ENCODE results near the gene BPIFB6.

Gene BPIFB6

DNA sequence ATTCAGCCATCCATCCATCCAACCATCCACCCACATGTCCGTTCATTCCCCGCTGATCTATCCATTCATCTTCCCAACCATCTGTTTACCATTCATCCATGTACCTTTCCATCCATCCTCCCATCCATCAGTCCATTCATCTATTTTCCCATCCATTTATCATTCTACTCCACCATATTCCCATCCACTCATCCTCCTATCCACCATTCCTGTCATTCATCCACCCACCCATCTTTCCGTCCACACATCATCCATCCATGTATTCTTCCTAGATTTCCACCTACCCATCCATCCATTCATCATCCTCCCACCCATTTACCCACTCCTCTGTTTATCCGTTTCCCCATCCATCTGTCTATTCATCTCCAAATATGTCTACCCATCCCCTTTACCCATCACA is 6.8 kb downstream of the BPIFB6 start:
- no peaks in the 10 kb centered on the region for H3K79me1 ChIP-seq (ENCODE audit: low read length)
- no peak overlapping the region for H3K27ac ChIP-seq (ENCODE audit: low read depth, low read length)
- no peak overlapping the region for H3K4me2 ChIP-seq (ENCODE audit: low read length)
- H3K4me3 ChIP-seq (ENCODE audit: low read depth, low read length), result no peak overlapping the region
- no peak overlapping the region for H2BK5ac ChIP-seq (ENCODE audit: low read depth, low read length, poor library complexity)
- no peak overlapping the region for H3K23ac ChIP-seq (ENCODE audit: low read length)
- no peaks in the 10 kb centered on the region for H3K36me3 ChIP-seq (ENCODE audit: control insufficient read depth in 1 of 2, insufficient read depth in 2 of 2, low read length in 2 of 2)
- H2BK120ac ChIP-seq (ENCODE audit: insufficient read depth, low read length, poor library complexity), result no peak overlapping the region
- H2AFZ ChIP-seq (ENCODE audit: insufficient read depth, low read length, poor library complexity), result no peak overlapping the region
- no peaks in the 10 kb centered on the region for H3K27me3 ChIP-seq (ENCODE audit: insufficient read depth, low read length)
- no peak overlapping the region for H3K4ac ChIP-seq (ENCODE audit: low read depth, low read length)
- H3K14ac ChIP-seq (ENCODE audit: low read length), result no peak overlapping the region
- H4K91ac ChIP-seq (ENCODE audit: low read depth, low read length), result no peak overlapping the region
- H3K18ac ChIP-seq (ENCODE audit: low read length), result no peak overlapping the region
- no peaks in the 10 kb centered on the region for H3K9me3 ChIP-seq (ENCODE audit: insufficient read depth, low read depth, low read length)
- no peaks in the 10 kb centered on the region for H3K4me1 ChIP-seq (ENCODE audit: control insufficient read depth in 1 of 2, insufficient read depth in 2 of 2, low read length in 2 of 2)
- 100% methylated on average over 2 of the region's 4 CpGs for WGBS (ENCODE audit: extremely low coverage, insufficient coverage, insufficient read length)
- H2AK5ac ChIP-seq (ENCODE audit: low read length), result no peak overlapping the region
- no peak overlapping the region for H2BK12ac ChIP-seq (ENCODE audit: low read length)
- no peak overlapping the region for H3K9ac ChIP-seq (ENCODE audit: low read length)
- DNase-seq, result no peak
- no peaks in the 10 kb centered on the region for H3K79me2 ChIP-seq (ENCODE audit: control insufficient read depth, insufficient read depth, low read length, poor library complexity)
- no peak overlapping the region for H4K8ac ChIP-seq (ENCODE audit: low read depth, low read length)
- H4K12ac ChIP-seq (ENCODE audit: low read depth, low read length), result no peak overlapping the region

DNA sequence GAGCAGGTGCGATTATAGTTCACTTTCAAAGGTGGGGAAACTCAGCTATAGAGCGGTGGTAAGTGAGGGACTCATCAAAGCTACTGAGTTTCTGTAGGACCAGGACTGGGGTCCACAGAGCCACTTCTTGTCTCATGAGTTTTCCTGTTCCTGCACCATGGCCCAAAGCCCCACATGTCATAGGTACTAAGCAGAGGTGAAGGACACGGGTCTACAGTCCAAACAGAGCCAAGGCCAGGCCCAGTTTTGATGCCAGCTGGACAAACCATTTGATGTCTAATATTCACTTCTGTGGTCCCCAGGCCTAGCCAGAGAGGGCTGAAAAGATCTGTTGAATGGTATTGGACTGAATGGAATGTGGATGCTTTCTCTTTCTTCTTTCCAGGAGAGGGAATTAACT is 11.0 kb downstream of the BPIFB6 start:
- Histone ChIP-seq H2AK5ac (ENCODE audit: low read length) (no peak overlapping the region), H3K27me3 (ENCODE audit: insufficient read depth, low read length) (no peaks in the 10 kb centered on the region), H3K14ac (ENCODE audit: low read length) (no peak overlapping the region), H3K27ac (ENCODE audit: low read depth, low read length) (no peak overlapping the region), H2AFZ (ENCODE audit: insufficient read depth, low read length, poor library complexity) (no peak overlapping the region), H4K91ac (ENCODE audit: low read depth, low read length) (no peak overlapping the region), H3K79me1 (ENCODE audit: low read length) (no peaks in the 10 kb centered on the region), H3K18ac (ENCODE audit: low read length) (no peak overlapping the region), H2BK12ac (ENCODE audit: low read length) (no peak overlapping the region), H4K12ac (ENCODE audit: low read depth, low read length) (no peak overlapping the region), H3K9me3 (ENCODE audit: insufficient read depth, low read depth, low read length) (peaks cover 10% of the 10 kb centered on the region), H2BK5ac (ENCODE audit: low read depth, low read length, poor library complexity) (no peak overlapping the region), H3K4ac (ENCODE audit: low read depth, low read length) (no peak overlapping the region), H3K4me3 (ENCODE audit: low read depth, low read length) (no peak overlapping the region), H4K8ac (ENCODE audit: low read depth, low read length) (no peak overlapping the region), H3K23ac (ENCODE audit: low read length) (no peak overlapping the region), H3K4me2 (ENCODE audit: low read length) (no peak overlapping the region), H2BK120ac (ENCODE audit: insufficient read depth, low read length, poor library complexity) (no peak overlapping the region), H3K36me3 (ENCODE audit: control insufficient read depth in 1 of 2, insufficient read depth in 2 of 2, low read length in 2 of 2) (no peaks in the 10 kb centered on the region), H3K9ac (ENCODE audit: low read length) (no peak overlapping the region), H3K79me2 (ENCODE audit: control insufficient read depth, insufficient read depth, low read length, poor library complexity) (no peaks in the 10 kb centered on the region), H3K4me1 (ENCODE audit: control insufficient read depth in 1 of 2, insufficient read depth in 2 of 2, low read length in 2 of 2) (no peaks in the 10 kb centered on the region)
- WGBS (ENCODE audit: extremely low coverage, insufficient coverage, insufficient read length), result no CpG with 5 or more reads among the region's 3 CpGs
- DNase-seq, result no peak

DNA sequence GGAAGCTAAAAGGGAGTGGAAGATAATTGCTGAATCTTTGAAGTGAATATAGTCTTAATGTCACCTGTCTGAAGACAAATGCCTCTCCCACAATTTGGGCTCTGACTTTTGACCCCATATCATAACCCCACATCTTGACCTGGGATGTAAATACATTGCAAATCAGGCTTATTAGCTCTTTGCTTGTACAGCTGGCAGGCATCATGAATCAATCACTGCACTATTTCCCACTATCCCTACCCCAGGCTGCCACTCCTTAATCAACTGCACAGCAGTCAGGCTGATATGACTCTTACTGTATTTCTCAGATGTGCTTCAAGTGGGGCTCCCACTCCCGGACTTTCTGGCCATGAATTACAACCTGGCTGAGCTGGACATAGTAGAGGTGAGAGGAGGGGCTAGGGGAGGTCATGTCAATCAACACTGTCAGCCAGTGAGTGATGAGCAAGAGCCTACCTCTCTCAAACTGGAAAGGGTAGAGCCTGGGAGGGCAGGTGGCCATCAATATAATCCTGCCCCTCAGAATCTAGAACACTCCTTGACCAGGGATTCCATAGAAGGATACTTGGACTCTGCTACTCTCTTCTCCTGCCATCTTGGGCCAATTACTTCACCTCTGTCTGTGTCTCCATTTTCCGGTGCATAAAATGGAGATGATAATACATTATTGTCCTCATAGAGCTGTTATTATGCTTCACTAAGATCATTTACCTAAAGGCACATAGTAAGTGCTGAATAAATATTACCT is 11.7 kb downstream of the BPIFB6 start:
- Histone ChIP-seq H3K27me3 (ENCODE audit: insufficient read depth, low read length) (no peaks in the 10 kb centered on the region), H3K36me3 (ENCODE audit: control insufficient read depth in 1 of 2, insufficient read depth in 2 of 2, low read length in 2 of 2) (no peaks in the 10 kb centered on the region), H3K27ac (ENCODE audit: low read depth, low read length) (no peak overlapping the region), H3K4me2 (ENCODE audit: low read length) (no peak overlapping the region), H4K12ac (ENCODE audit: low read depth, low read length) (no peak overlapping the region), H3K79me1 (ENCODE audit: low read length) (no peaks in the 10 kb centered on the region), H3K9ac (ENCODE audit: low read length) (no peak overlapping the region), H2AK5ac (ENCODE audit: low read length) (no peak overlapping the region), H3K4me1 (ENCODE audit: control insufficient read depth in 1 of 2, insufficient read depth in 2 of 2, low read length in 2 of 2) (no peaks in the 10 kb centered on the region), H2BK120ac (ENCODE audit: insufficient read depth, low read length, poor library complexity) (no peak overlapping the region), H3K18ac (ENCODE audit: low read length) (no peak overlapping the region), H4K8ac (ENCODE audit: low read depth, low read length) (no peak overlapping the region), H3K9me3 (ENCODE audit: insufficient read depth, low read depth, low read length) (peaks cover 17% of the 10 kb centered on the region), H3K4ac (ENCODE audit: low read depth, low read length) (no peak overlapping the region), H3K79me2 (ENCODE audit: control insufficient read depth, insufficient read depth, low read length, poor library complexity) (no peaks in the 10 kb centered on the region), H2BK5ac (ENCODE audit: low read depth, low read length, poor library complexity) (no peak overlapping the region), H4K91ac (ENCODE audit: low read depth, low read length) (no peak overlapping the region), H2BK12ac (ENCODE audit: low read length) (no peak overlapping the region), H3K23ac (ENCODE audit: low read length) (no peak overlapping the region), H2AFZ (ENCODE audit: insufficient read depth, low read length, poor library complexity) (no peak overlapping the region), H3K14ac (ENCODE audit: low read length) (no peak overlapping the region), H3K4me3 (ENCODE audit: low read depth, low read length) (no peak overlapping the region)
- WGBS (ENCODE audit: extremely low coverage, insufficient coverage, insufficient read length), result no CpG with 5 or more reads among the region's 2 CpGs
- DNase-seq, result no peak

DNA sequence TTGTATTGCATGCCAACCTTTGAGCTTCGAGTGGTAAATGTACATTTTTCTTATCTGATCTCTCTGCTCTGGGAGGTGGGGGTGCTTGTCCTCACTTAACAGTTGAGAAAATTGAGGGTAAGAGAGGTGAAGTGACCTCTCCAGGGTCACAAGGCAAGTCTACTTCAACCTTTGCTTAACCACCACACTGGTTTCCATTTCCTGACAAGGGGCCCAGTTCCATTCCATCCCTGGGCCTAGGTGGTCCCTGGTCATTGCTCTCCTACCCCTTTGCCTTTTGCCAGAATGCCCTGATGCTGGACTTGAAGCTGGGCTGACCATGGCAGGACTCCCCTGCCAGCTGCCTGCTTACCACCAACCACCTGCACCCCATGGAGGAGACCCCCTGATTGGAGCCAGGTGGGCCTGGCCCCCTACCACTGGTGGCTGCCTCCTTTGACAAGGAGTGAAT is 12.3 kb downstream of the BPIFB6 start:
- WGBS (ENCODE audit: extremely low coverage, insufficient coverage, insufficient read length), result no CpG with 5 or more reads among the region's 1 CpG
- Histone ChIP-seq H2BK12ac (ENCODE audit: low read length) (no peak overlapping the region), H3K4me1 (ENCODE audit: control insufficient read depth in 1 of 2, insufficient read depth in 2 of 2, low read length in 2 of 2) (no peaks in the 10 kb centered on the region), H3K14ac (ENCODE audit: low read length) (no peak overlapping the region), H3K4me2 (ENCODE audit: low read length) (no peak overlapping the region), H2AFZ (ENCODE audit: insufficient read depth, low read length, poor library complexity) (no peak overlapping the region), H2BK120ac (ENCODE audit: insufficient read depth, low read length, poor library complexity) (no peak overlapping the region), H3K9me3 (ENCODE audit: insufficient read depth, low read depth, low read length) (peaks cover 17% of the 10 kb centered on the region), H3K23ac (ENCODE audit: low read length) (no peak overlapping the region), H4K12ac (ENCODE audit: low read depth, low read length) (no peak overlapping the region), H3K18ac (ENCODE audit: low read length) (no peak overlapping the region), H4K8ac (ENCODE audit: low read depth, low read length) (no peak overlapping the region), H3K27ac (ENCODE audit: low read depth, low read length) (no peak overlapping the region), H3K79me2 (ENCODE audit: control insufficient read depth, insufficient read depth, low read length, poor library complexity) (no peaks in the 10 kb centered on the region), H3K9ac (ENCODE audit: low read length) (no peak overlapping the region), H3K36me3 (ENCODE audit: control insufficient read depth in 1 of 2, insufficient read depth in 2 of 2, low read length in 2 of 2) (no peaks in the 10 kb centered on the region), H3K79me1 (ENCODE audit: low read length) (no peaks in the 10 kb centered on the region), H3K4me3 (ENCODE audit: low read depth, low read length) (no peak overlapping the region), H2BK5ac (ENCODE audit: low read depth, low read length, poor library complexity) (no peak overlapping the region), H4K91ac (ENCODE audit: low read depth, low read length) (no peak overlapping the region), H3K27me3 (ENCODE audit: insufficient read depth, low read length) (no peaks in the 10 kb centered on the region), H3K4ac (ENCODE audit: low read depth, low read length) (no peak overlapping the region), H2AK5ac (ENCODE audit: low read length) (no peak overlapping the region)
- DNase-seq, result no peak
